GM13976 (cell line): ENCODE results near the gene MYL10.

Source experiments
- DNase-seq: peaks from one replicate; pipeline ENCODE4 v3.0.0; 2012; ENCODE audit warnings: low spot score
- in situ Hi-C: fragments of 300-500 bp; cut with MboI; formaldehyde crosslinking; loops from one replicate; pipeline ENCODE4 v1.12.0; 2022; ENCODE audit warnings: low sequenced_read_pairs, mixed read lengths, inconsistent platforms; ENCODE audit not compliant: unreplicated experiment
- TF ChIP-seq, protein P1 (sequence below): IDR thresholded peaks from 2 replicates; pipeline ENCODE4 v1.5.1; 2012; ENCODE audit warnings: borderline replicate concordance, mild to moderate bottlenecking; ENCODE audit not compliant: insufficient read depth; ENCODE audit errors: extremely low read depth, missing control alignments, control extremely low read depth

MYL10 gene

DNA sequence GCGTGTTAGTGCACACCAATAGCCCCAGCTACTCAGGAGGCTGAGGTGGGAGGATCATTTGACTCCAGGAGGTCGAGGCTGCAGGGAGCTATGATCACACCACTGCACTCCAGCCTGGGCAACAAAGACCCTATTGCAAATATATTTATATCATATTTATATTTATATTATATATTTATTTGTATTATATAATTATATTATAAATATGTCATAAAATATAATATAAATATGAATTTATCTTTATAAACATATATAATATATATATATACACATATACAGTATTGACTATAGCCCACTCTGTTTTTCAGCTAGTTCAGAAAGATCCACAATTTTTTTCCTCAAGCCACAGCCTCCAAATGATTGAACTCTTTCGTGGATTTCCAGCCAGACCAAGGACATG lies 45.3 kb upstream of the MYL10 start:
- no peak for DNase-seq
- in situ Hi-C loops = no loop called here
- TF ChIP-seq, protein P1, sequence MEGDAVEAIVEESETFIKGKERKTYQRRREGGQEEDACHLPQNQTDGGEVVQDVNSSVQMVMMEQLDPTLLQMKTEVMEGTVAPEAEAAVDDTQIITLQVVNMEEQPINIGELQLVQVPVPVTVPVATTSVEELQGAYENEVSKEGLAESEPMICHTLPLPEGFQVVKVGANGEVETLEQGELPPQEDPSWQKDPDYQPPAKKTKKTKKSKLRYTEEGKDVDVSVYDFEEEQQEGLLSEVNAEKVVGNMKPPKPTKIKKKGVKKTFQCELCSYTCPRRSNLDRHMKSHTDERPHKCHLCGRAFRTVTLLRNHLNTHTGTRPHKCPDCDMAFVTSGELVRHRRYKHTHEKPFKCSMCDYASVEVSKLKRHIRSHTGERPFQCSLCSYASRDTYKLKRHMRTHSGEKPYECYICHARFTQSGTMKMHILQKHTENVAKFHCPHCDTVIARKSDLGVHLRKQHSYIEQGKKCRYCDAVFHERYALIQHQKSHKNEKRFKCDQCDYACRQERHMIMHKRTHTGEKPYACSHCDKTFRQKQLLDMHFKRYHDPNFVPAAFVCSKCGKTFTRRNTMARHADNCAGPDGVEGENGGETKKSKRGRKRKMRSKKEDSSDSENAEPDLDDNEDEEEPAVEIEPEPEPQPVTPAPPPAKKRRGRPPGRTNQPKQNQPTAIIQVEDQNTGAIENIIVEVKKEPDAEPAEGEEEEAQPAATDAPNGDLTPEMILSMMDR = no peak

DNA sequence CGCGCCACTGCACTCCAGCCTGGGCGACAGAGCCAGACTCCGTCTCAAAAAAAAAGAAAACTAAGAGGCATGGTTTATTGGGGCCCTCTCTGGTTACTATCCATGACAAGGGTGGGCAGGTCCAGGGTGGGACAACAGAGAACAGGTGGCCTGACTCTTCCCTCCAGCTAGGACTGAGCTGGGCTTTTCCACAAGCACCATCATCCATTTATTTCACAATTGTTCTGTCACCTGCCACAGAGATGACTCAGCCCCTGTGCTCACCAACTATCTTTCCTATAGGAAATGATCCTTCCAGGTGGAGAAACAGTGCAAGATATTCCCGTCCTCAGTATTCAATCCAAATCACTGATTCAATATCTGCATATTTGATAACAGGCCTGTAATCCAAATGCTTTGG lies 44.9 kb upstream of the MYL10 start:
- in situ Hi-C loops = no loop called here
- TF ChIP-seq, protein P1 = no peak
- no peak for DNase-seq

DNA sequence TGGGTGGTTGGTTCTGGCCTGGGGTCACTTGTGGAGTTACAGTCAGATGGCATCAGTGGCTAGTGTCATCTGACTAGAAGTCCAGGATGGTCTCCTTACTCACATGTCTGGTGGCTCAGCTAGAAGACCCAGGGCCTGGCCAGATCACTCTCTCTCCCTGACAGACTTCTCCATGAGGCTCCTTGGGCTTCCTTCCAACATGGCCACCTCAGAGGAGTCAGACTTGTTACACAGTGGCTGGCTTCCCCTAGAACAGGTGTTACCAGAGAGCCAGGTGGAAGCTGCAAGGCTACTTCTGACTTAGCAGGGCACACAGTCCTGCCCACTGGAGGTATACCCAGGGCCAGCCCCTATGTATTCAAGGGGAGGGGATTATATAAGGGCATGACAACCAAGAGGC lies 44.2 kb upstream of the MYL10 start:
- in situ Hi-C loops = no loop called here
- TF ChIP-seq, protein P1 = no peak
- no peak for DNase-seq

DNA sequence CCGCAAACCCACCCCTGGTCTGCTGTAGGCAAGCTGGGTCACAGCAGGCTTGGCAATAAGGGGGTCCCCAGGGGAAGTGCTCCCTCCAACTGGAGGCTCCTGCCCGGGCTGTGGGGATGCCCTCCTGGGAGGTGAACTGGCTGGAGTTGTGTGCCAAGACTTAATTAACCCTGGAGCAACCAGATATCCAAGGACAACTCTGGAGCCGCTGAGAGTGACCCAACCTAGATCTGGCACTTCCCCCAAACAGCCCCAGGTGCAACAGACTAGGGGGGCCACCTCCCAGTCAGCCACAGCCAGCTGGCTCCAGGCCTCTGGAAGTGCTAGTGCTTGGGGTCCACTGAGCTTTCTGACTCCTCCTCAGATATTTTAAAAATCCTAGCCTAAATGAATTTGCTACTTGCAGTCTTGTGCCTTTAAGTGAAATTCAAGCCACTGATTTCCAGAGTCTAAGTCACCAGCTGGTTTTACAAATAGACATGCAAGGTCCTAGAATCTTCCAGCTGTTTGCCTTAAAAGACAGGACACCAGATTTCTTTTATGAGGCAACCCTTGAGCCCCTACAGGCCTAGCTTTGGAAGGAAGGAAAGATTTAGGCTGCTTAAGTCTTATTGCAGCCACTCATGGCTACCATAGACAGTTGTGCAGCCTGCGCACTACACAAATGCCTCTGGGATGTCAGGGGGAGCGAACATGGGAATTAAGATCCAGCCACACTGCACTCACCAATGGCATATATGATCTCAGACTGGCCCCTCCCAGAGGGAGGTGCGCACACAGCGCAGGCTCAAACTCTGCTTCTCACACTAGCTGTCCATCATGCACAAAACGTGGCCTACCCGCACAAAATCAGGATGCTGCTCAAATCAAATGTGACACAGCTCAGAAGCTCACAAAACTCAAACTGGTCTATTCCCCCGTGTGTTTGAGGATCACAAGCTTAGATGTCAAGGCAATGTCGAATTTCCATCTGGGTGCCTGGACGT lies 42.6 kb upstream of the MYL10 start:
- no peak for DNase-seq
- in situ Hi-C loops = no loop called here
- TF ChIP-seq, protein P1 = no peak

DNA sequence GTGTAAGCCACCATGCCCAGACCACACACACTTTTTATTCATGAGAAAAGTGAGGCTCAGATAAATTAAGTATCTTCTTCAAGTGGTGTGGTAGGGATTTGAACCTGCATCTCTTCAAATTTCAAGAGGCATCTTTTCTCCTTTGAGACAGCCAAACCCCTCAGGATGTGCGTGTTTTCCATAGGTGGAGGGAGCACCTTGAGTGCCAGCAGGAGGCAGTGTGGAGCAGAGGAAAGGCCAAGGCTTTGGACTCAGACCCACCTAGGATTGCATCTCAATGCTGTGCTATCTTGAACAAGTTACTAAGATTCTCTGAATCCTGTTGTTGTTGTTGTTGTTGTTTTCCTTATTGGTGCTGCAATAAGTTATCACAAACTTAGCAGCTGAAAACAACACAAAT lies 40.2 kb upstream of the MYL10 start:
- in situ Hi-C loops = no loop called here
- TF ChIP-seq, protein P1 = no peak
- DNase-seq = no peak

DNA sequence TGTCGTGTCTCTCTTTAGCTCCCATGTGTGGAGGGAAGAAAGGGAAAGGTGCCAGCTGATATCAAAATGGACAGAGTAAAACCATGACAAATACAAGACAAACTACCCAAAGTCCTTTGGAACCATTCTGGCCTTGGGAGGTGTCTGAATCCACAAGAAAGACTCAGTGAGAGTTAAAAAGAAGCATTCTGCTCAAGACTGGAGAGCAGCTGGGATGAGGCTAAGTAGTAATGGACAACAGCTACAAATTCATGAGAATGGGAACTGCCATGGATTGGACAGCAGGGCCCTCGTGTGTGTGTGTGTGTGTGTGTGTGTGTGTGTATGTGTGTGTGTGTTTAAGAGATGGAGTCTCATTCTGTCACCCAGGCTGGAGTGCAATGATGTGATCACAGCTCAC lies 39.6 kb upstream of the MYL10 start:
- in situ Hi-C loops = no loop called here
- no peak for DNase-seq
- TF ChIP-seq, protein P1 = no peak

DNA sequence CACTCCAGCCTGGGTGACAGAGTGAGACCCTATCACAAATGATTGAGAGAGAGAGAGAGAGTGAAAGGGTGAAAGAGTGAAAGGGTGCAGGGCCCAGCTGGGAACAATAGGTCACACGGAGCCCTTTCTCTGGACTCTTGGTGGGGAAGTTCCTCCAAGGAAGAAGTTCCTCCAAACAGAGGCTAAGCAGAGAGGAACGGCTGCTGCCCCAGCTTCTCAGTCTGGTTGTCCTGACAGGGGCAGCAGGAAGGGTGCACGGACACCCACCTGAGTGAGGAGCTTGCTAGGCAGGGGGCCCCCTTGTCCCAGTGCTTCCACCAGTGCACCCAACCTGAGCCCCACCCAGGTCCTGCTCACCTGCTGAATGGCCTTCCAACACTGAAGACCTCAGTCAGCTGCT lies 38.8 kb upstream of the MYL10 start:
- DNase-seq = no peak
- TF ChIP-seq, protein P1 = no peak
- in situ Hi-C loops = no loop called here
